Common myeloid progenitor, CD34-positive (primary cell): ENCODE results near the gene TRABD.

Source experiments
- CTCF ChIA-PET: fragments of 350-600 bp; sonication (Branson Sonifier 250); formaldehyde crosslinking; loops from one replicate; lab custom pipeline; 2021; ENCODE audit warnings: antibody characterized with exemption; lab: Charles Lee
- POLR2A ChIA-PET: fragments of 350-600 bp; sonication (Branson Sonifier 250); formaldehyde crosslinking; loops from one replicate; lab custom pipeline; 2021; ENCODE audit warnings: antibody characterized with exemption; lab: Charles Lee
- DNase-seq, 3 donors: peaks; one replicate each; pipeline versions ENCODE4 v3.0.0 to v3.0.0-alpha.2; 2013
- H3K27ac ChIP-seq, 2 experiments: 1 replicate in 1 of 2; 2 replicates in 1 of 2; pipeline ENCODE4 v1.7.0; 2013; ENCODE audit warnings: inconsistent platforms in 2 of 2, low read length in 2 of 2, mild to moderate bottlenecking in 2 of 2, low read depth in 1 of 2, moderate library complexity in 1 of 2; ENCODE audit not compliant: severe bottlenecking in 2 of 2, insufficient read depth in 1 of 2, poor library complexity in 1 of 2
- H3K27me3 ChIP-seq, 5 experiments: replicated peaks in 2 of 5; 1 replicate in 3 of 5; 2 replicates in 2 of 5; pipeline versions ENCODE4 v1.6.1 to v1.7.0; 2013; ENCODE audit warnings: low read length in 4 of 5, mild to moderate bottlenecking in 2 of 5, moderate library complexity in 2 of 5, inconsistent platforms in 1 of 5; ENCODE audit not compliant: insufficient read depth in 5 of 5, control insufficient read depth in 4 of 5
- H3K36me3 ChIP-seq, 4 experiments: 1 replicate in 2 of 4; 2 replicates in 2 of 4; pipeline versions ENCODE4 v1.6.1 to v1.7.0; 2013; ENCODE audit warnings: low read length in 3 of 4, control low read depth in 1 of 4, mild to moderate bottlenecking in 1 of 4; ENCODE audit not compliant: control insufficient read depth in 4 of 4, insufficient read depth in 4 of 4
- H3K4me1 ChIP-seq, 4 experiments: 1 replicate in 3 of 4; 2 replicates in 1 of 4; pipeline versions ENCODE4 v1.6.1 to v1.7.1; 2013; ENCODE audit warnings: low read length in 3 of 4, mild to moderate bottlenecking in 3 of 4, control low read depth in 1 of 4, inconsistent platforms in 1 of 4, moderate library complexity in 1 of 4; ENCODE audit not compliant: control insufficient read depth in 4 of 4, insufficient read depth in 4 of 4; ENCODE audit errors: control extremely low read depth in 1 of 4
- H3K4me3 ChIP-seq, 7 experiments: 1 replicate in 4 of 7; 2 replicates in 3 of 7; pipeline versions ENCODE4 v1.5.1 to v1.7.0; 2013; ENCODE audit warnings: mild to moderate bottlenecking in 7 of 7, low read length in 6 of 7, moderate library complexity in 6 of 7, inconsistent platforms in 2 of 7, low read depth in 2 of 7, control low read depth in 1 of 7; ENCODE audit not compliant: insufficient read depth in 4 of 7, control insufficient read depth in 1 of 7; ENCODE audit errors: extremely low read depth in 1 of 7
- H3K9me3 ChIP-seq, 5 experiments: 1 replicate in 4 of 5; 2 replicates in 1 of 5; pipeline versions ENCODE4 v1.6.1 to v1.7.1; 2013; ENCODE audit warnings: low read length in 4 of 5, mild to moderate bottlenecking in 2 of 5, inconsistent platforms in 1 of 5, low read depth in 1 of 5, moderate library complexity in 1 of 5; ENCODE audit not compliant: control insufficient read depth in 4 of 5, insufficient read depth in 2 of 5; ENCODE audit errors: control extremely low read depth in 1 of 5
- WGBS: methylation state at CpG from one replicate; pipeline ENCODE4 v1.1.5; 2013; ENCODE audit not compliant: insufficient coverage; 5-methylcytosine and 5-hydroxymethylcytosine counted together

TRABD gene

DNA sequence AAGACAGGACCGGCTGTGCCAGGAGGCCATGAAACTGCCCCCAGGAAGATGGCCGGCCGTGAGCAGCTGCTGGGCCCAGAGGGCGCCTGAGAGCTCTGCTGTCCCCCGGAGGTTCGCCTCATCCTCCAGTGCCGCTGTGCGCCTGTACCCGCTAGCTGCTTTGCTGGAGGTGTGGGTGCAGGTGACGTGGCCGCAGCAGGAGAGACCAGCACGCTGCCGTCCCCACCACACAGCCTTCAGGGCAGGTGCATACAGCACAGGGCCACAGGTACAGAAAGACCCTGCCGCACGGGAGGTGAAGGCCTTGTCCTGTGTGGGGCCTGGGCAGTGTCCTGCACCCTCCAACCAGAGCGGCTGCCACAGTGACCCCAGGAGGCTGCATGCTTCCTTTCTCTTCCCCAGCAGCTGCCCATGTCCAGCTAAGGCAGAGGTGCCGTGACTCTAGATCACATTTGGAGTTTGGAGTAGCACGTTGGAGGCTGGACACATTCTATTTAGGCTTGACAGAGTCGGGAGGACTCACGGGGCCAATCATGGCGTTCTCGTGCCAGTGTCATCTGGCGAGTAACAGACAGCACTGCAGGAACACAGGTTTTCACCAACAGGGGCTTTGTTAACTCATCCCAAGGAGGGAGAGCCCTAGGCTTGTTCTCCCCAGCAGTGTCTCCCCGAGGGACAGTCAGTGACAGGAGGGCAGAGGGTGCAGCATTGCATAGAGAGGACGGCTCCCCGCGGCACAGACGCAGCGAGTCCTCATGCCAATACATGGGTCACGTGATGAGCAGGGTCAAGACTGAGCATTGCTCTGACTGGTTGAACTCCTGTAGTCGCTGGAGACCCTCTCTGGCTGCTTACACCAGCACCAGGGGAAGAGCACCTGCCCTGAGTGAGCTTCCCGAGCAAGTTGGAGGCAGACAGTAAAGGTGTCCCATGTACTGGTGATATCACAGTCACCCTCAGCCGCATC, 33.9 kb upstream of the TRABD start:
- WGBS = 97% methylated on average over 30 of the region's 33 CpGs
- POLR2A ChIA-PET = no interaction called here
- CTCF ChIA-PET = interaction anchor here (0.7 to 4.2 kb wide), 11 partner anchors 9 to 221 kb away, joined by 3 to 26 read pairs (median 3); no protein-coding TSS in a partner anchor

DNA sequence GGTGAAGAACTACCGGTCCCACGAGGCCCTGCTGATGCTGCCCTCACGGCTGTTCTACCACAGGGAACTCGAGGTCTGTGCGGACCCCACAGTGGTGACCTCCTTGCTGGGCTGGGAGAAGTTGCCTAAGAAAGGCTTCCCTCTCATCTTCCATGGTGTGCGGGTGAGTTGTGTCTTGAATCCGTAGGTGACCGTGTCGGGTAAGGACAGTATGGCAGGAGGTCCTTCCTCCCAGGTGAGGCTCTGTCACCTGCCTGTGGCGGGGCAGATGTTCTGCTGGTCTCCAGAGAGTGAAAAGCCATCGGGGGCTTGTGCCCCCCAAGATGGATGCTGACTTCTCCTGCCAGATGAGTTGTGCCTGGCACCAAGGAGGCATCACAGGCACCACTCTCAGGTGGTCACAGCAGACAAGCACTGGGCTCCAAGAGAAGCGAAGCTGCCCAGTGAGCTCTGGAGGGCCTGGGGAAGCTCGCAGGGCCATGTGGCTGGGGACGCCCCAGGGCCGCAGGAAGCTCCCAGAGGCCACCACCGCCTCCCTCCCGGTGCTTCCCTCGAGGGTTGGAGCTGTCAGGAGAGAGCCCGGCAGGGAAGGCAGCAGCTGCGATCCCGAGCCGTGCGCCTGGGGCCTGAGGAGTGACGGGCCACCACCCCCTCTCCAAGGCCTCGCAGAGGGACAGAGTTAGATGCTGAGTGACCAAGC, 32.5 kb upstream of the TRABD start:
- 95% methylated on average over 21 of the region's 25 CpGs for WGBS
- Histone ChIP-seq H3K27ac (no peak overlapping the region), H3K9me3 (no peaks in the 10 kb centered on the region), H3K4me3 (no peak overlapping the region), H3K4me1 (peaks cover 0 to 7% (median 6%) of the 10 kb centered on the region in 4 experiments), H3K27me3 (no peaks in the 10 kb centered on the region), H3K36me3 (no peaks in the 10 kb centered on the region)
- CTCF ChIA-PET = interaction anchor here (1.1 to 2.3 kb wide), 2 partner anchors 11 kb away, joined by 3 to 11 read pairs; no protein-coding TSS in a partner anchor
- DNase-seq = no peak
- POLR2A ChIA-PET = no interaction called here

More for the DNA sequence above, 33.9 kb upstream of the TRABD start:
- no peak for DNase-seq
- H3K4me3 ChIP-seq = no peak overlapping the region
- H3K9me3 ChIP-seq = no peaks in the 10 kb centered on the region
- H3K4me1 ChIP-seq = peaks cover 0 to 12% (median 7%) of the 10 kb centered on the region in 4 experiments
- no peak overlapping the region for H3K27ac ChIP-seq
- no peaks in the 10 kb centered on the region for H3K27me3 ChIP-seq
- H3K36me3 ChIP-seq = no peaks in the 10 kb centered on the region

DNA sequence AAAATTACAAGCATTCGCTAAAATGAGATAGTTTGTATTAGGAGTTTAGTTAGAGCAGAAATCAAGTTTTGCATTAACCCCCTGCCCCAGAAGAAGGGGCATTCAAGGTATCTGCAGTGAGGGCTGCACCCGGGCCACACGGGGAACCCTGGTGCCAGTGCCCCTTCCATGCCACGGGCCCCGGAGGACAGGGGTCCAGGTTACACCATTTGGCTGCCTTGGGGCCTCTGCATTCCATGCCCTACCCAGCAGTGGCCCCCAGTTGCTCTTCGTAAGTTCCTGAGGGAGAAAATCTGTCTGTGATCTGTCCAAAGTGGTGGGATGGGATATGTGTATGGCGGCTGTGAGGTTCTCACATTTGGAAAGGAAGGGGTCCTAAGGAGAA, 32.0 kb upstream of the TRABD start:
- 91% methylated on average over 5 of the region's 7 CpGs for whole genome bisulfite sequencing
- peaks cover 0 to 6% (median 5%) of the 10 kb centered on the region in 4 experiments for H3K4me1 ChIP-seq
- H3K27me3 ChIP-seq = peaks cover 0 to 1% (median 0%) of the 10 kb centered on the region in 5 experiments
- ChIA-PET POLR2A (no interaction called here), CTCF (interaction anchor here (1.2 to 2.3 kb wide), 3 partner anchors 11 to 68 kb away, joined by 3 to 11 read pairs (median 3); no protein-coding TSS in a partner anchor)
- no peaks in the 10 kb centered on the region for H3K36me3 ChIP-seq
- H3K9me3 ChIP-seq = no peaks in the 10 kb centered on the region
- DNase-seq = no peak
- H3K4me3 ChIP-seq = no peak overlapping the region
- H3K27ac ChIP-seq = no peak overlapping the region

DNA sequence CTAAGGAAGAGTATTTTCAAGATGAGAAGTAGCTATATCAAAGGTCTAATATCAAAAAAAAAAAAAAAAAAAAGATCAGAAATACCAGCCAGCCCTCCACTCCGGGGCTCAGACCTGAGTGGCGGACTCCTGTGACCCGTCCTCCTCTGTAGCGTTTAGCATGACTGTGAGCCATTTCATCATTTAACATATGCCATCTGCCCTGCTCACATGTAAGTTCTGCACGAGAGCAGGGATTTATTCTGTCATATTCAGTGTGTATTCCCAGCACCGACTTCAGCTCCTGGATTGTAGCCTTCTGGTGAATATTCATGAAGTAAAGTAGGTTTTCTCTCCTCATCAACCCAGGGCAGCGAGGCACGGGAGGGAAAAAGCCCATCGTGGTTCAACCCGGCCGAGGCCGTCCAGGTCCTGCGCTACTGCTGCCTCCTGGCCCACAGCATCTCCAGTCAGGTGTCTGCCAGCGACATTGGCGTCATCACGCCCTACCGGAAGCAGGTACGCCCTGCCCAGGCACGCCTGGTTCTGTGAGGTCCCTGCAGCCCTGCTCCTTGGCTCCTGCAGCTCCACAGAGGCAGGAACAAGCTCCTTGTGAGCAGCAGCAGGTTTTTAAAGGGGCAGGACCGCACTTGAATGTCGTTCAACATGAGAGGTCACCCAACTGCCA, 27.9 kb upstream of the TRABD start:
- POLR2A ChIA-PET = no interaction called here
- DNase-seq = no peak
- Histone ChIP-seq H3K4me1 (no peaks in the 10 kb centered on the region), H3K27ac (no peak overlapping the region), H3K36me3 (no peaks in the 10 kb centered on the region), H3K4me3 (no peak overlapping the region), H3K9me3 (no peaks in the 10 kb centered on the region), H3K27me3 (peaks cover 0 to 4% (median 0%) of the 10 kb centered on the region in 5 experiments)
- CTCF ChIA-PET = interaction anchor here (1.1 to 2.9 kb wide), 3 partner anchors 9 to 165 kb away, joined by 3 to 10 read pairs (median 3); no protein-coding TSS in a partner anchor
- 90% methylated on average over 21 of the region's 21 CpGs for WGBS

DNA sequence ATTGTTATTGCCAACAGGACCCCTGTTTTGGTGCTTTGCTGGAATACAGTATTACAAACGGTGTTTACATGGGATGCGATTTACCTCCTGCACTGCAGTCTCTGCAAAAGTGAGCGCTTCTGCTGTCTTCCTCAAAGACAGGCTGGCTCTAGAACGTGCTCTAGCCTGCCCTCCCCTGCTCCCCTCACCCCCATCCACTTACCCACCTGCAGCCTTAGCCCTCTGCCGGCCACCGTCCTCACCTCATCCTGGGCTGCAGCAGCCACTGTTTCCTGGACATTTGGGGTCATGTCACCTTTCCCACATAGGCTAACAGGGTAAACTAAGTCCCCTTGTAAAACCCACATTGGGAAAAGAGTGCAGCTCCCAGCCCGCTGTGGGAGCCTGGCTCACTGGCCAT, 24.8 kb upstream of the TRABD start:
- H3K4me3 ChIP-seq = no peak overlapping the region
- POLR2A ChIA-PET = no interaction called here
- no peaks in the 10 kb centered on the region for H3K36me3 ChIP-seq
- no peaks in the 10 kb centered on the region for H3K9me3 ChIP-seq
- H3K4me1 ChIP-seq = no peaks in the 10 kb centered on the region
- CTCF ChIA-PET = no interaction called here
- no peak overlapping the region for H3K27ac ChIP-seq
- no peak for DNase-seq
- peaks cover 0 to 4% (median 0%) of the 10 kb centered on the region in 5 experiments for H3K27me3 ChIP-seq
- WGBS = 96% methylated on average over 6 of the region's 7 CpGs

DNA sequence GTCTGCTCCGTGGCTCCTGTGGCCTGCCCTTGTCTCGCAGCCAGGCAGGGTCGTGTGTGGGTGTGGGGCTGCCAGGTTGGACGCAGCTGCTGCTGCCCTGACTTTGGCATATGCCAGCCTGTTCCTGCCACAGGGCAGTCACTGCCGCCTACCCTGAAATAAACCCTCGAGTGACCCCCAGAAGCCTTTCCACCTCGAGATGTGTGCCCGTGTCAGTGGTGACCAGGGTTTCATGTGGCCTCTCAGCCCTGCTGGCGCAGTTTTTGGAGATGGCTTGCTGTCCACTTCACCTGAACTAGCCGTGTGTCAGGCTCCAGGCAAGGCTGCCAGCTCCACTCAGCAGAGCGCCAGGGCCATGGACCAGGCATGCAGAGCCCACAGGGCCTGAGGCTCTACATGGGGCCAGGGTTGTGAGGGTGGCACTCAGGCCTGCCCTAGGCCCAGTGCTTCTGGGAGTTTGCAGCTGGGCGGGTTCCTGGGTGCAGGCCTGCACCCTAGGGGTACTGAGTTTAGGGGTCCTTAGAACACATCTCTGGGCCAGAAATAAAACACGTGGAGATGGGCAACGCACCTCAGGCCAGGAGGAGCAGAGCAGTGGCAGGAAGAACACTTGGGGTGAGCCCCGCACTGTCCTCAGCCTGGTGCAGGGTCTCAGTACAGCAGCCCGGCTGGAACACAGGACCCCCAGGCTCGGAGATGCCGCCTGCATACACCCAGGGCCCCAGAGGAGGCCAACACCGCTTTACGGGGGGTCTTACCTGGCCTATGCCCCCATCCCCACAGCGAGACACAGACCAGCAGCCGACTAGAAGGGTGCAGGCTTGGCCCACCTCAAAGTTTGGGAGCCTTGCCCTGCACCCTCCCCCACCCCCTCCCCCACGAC, 24.0 kb upstream of the TRABD start:
- Histone ChIP-seq H3K27me3 (peaks cover 0 to 4% (median 0%) of the 10 kb centered on the region in 5 experiments), H3K27ac (no peak overlapping the region), H3K9me3 (no peaks in the 10 kb centered on the region), H3K4me3 (no peak overlapping the region), H3K4me1 (no peaks in the 10 kb centered on the region), H3K36me3 (no peaks in the 10 kb centered on the region)
- ChIA-PET POLR2A (no interaction called here), CTCF (no interaction called here)
- WGBS = 95% methylated on average over 17 of the region's 23 CpGs
- no peak for DNase-seq
